ENCODE measurements around the gene QPCTL.

- TF ChIP-seq CTCF (IDR thresholded peaks at IDR 0.05 in 4 of 5, conservative IDR thresholded peaks at IDR 0.05 in 1 of 5) (no peak), POLR2A (IDR thresholded peaks at IDR 0.05) (peak; percentile 72 to 81)
Measured at GRCh38 chr19:45692187-45693105, at the start of gene QPCTL.
